SU-DHL-6 (cell line): Measurements from ENCODE around the gene CARHSP1.

ENCODE experiments used
- H2AFZ ChIP-seq: fragments of 200-600 bp; sonication (generic); 2 replicates; pipeline ENCODE4 v1.6.1; 2014; ENCODE audit warnings: low read depth, mild to moderate bottlenecking, moderate library complexity, mixed read lengths, antibody characterized with exemption, low read length; ENCODE audit not compliant: severe bottlenecking
- H3F3A ChIP-seq: fragments of 200-600 bp; shearing (Covaris generic); 2 replicates; pipeline ENCODE4 v1.6.0; 2016; ENCODE audit warnings: antibody characterized with exemption, mild to moderate bottlenecking; ENCODE audit not compliant: insufficient read depth
- H3K27ac ChIP-seq: fragments of 200-600 bp; sonication (generic); 2 replicates; pipeline ENCODE4 v1.5.1; 2016; ENCODE audit warnings: low read depth, mild to moderate bottlenecking, low read length, moderate library complexity, mixed read lengths
- H3K27me3 ChIP-seq: fragments of 200-600 bp; sonication (generic), shearing (Covaris generic); 2 replicates; pipeline ENCODE4 v1.6.0; 2014; ENCODE audit warnings: mild to moderate bottlenecking, low read length
- H3K36me3 ChIP-seq: fragments of 200-600 bp; sonication (generic); 2 replicates; pipeline ENCODE4 v1.6.1; 2014; ENCODE audit warnings: mild to moderate bottlenecking, low read length, mixed read lengths
- H3K4me2 ChIP-seq: fragments of 300-600, 200-600 bp; shearing (Covaris generic), sonication (generic); 2 replicates; pipeline ENCODE4 v1.6.0; 2014; ENCODE audit warnings: low read length, low read depth, mild to moderate bottlenecking; ENCODE audit not compliant: poor library complexity, severe bottlenecking
- H3K4me3 ChIP-seq: fragments of 200-600 bp; sonication (generic); 2 replicates; pipeline ENCODE4 v1.5.1; 2014; ENCODE audit warnings: antibody characterized with exemption, low read length, mild to moderate bottlenecking, mixed read lengths; ENCODE audit not compliant: insufficient read depth, poor library complexity, severe bottlenecking
- H3K79me2 ChIP-seq: fragments of 200-600 bp; sonication (generic); 2 replicates; pipeline ENCODE4 v1.6.1; 2014; ENCODE audit warnings: mild to moderate bottlenecking, low read length, moderate library complexity; ENCODE audit not compliant: insufficient read depth
- H3K9ac ChIP-seq: fragments of 200-600 bp; sonication (generic); 2 replicates; pipeline ENCODE4 v1.7.0; 2014; ENCODE audit warnings: mild to moderate bottlenecking, low read length
- H3K9me2 ChIP-seq: fragments of 200-600 bp; sonication (generic); replicated peaks from 2 replicates; pipeline ENCODE4 v1.6.1; 2014; ENCODE audit warnings: low read length; ENCODE audit not compliant: insufficient read depth
- H3K9me3 ChIP-seq: fragments of 200-600 bp; sonication (generic); 2 replicates; pipeline ENCODE4 v1.6.1; 2014; ENCODE audit warnings: low read length, mixed read lengths; ENCODE audit not compliant: insufficient read depth
- H4K20me1 ChIP-seq: fragments of 200-600 bp; sonication (generic); 2 replicates; pipeline ENCODE4 v1.6.1; 2014; ENCODE audit warnings: low read depth, mild to moderate bottlenecking, antibody characterized with exemption, low read length, moderate library complexity, mixed read lengths
- EZH2phosphoT487 ChIP-seq: fragments of 200-600 bp; sonication (generic), shearing (Covaris generic); conservative IDR thresholded peaks from 2 replicates; pipeline ENCODE4 v1.6.1; 2018; ENCODE audit warnings: mild to moderate bottlenecking, antibody characterized with exemption, low read length, moderate library complexity, mixed read lengths
- TF ChIP-seq, protein P1 (sequence below): fragments of 200-600 bp; sonication (generic); IDR thresholded peaks from one replicate; pipeline ENCODE4 v1.5.1; 2017; ENCODE audit warnings: antibody characterized with exemption, mild to moderate bottlenecking, low read length, moderate library complexity; ENCODE audit not compliant: insufficient read depth, poor library complexity, severe bottlenecking

CARHSP1 gene

DNA sequence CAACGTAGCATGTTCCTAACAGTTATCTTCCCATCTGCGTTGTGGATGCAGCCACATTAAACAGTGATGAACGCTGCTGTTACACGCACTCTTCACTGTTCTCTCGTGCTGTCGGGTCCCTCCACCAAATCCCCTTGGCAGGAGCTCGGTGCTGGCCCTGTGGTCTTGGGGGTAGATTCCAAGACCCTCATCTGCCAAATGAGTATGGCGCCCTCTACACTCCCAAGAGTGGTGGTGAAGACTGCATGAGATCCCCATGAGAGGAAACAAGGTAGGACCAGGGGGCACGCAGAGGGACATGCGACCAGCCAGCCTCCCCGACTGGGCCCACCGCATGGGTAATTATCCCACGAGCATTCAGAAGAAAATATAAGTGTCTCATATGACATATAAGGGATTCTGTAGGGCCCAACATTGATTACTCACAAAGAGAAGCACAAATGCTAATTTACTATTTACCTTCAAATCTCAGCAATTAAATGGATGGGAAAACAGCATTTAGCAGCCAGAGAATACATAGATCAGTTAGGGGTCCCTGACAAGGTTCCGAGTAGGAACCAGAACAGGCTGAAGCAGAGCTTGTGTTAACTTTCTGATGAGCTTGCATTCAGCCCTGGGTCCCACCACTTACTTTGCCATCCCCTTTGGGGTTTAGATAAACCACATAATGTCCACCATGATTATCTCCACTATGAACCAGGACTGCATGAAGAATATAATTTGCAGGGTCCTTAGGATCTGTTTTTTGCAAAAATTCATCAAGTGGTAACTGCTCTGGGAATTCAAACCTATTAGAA is 37.2 kb upstream of the CARHSP1 start:
- H4K20me1 ChIP-seq = peaks cover 11% of the 10 kb centered on the region
- no peak overlapping the region for H3K9ac ChIP-seq
- TF ChIP-seq EZH2phosphoT487 = no peak
- TF ChIP-seq, protein P1, sequence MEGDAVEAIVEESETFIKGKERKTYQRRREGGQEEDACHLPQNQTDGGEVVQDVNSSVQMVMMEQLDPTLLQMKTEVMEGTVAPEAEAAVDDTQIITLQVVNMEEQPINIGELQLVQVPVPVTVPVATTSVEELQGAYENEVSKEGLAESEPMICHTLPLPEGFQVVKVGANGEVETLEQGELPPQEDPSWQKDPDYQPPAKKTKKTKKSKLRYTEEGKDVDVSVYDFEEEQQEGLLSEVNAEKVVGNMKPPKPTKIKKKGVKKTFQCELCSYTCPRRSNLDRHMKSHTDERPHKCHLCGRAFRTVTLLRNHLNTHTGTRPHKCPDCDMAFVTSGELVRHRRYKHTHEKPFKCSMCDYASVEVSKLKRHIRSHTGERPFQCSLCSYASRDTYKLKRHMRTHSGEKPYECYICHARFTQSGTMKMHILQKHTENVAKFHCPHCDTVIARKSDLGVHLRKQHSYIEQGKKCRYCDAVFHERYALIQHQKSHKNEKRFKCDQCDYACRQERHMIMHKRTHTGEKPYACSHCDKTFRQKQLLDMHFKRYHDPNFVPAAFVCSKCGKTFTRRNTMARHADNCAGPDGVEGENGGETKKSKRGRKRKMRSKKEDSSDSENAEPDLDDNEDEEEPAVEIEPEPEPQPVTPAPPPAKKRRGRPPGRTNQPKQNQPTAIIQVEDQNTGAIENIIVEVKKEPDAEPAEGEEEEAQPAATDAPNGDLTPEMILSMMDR = no peak

DNA sequence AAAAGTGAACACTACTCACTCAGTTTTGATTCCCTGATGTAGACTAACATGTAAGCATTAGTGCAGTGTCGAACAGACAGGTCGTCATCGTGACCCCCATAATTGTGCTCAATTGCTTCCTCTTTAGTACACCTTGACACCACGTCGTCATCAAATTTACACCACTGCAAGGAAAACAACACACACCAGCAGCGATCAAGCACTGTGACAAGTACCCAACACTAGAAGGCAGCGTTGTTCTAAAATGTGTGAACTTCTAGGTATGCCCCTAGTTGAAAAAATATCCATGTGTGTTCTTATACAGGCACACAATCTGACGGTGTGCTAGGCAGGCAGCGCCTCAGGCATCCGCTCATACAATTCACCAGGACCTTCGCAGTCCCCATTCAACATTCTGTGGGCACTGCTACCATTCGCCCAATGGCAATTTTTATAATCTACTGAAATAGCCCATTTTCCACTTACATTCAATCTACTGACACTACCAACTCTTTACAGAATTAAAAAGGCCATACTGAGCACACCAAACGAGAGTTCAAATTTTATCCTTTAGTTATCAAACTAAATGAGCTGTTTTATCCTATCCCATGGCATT is 36.5 kb upstream of the CARHSP1 start:
- H3K27ac ChIP-seq = no peak overlapping the region
- H3K9me3 ChIP-seq = no peaks in the 10 kb centered on the region
- H4K20me1 ChIP-seq = peaks cover 8% of the 10 kb centered on the region; the same call in 1 of the 2 replicates
- peaks cover 51% of the 10 kb centered on the region for H3K36me3 ChIP-seq
- TF ChIP-seq EZH2phosphoT487 = no peak
- TF ChIP-seq, protein P1 = no peak
- H3K27me3 ChIP-seq = no peaks in the 10 kb centered on the region
- no peak overlapping the region for H3K4me2 ChIP-seq
- H3K9me2 ChIP-seq = no peaks in the 10 kb centered on the region
- H3K4me3 ChIP-seq = no peak overlapping the region
- no peak overlapping the region for H3K9ac ChIP-seq
- H3F3A ChIP-seq = no peaks in the 10 kb centered on the region
- peaks cover 7% of the 10 kb centered on the region; the same call in 1 of the 2 replicates for H3K79me2 ChIP-seq
- no peak overlapping the region for H2AFZ ChIP-seq

More for the DNA sequence above, 37.2 kb upstream of the CARHSP1 start:
- H3K27me3 ChIP-seq = no peaks in the 10 kb centered on the region
- H3K79me2 ChIP-seq = peaks cover 9% of the 10 kb centered on the region; the same call in 1 of the 2 replicates
- H3K36me3 ChIP-seq = peaks cover 51% of the 10 kb centered on the region
- no peak overlapping the region for H2AFZ ChIP-seq
- no peak overlapping the region for H3K4me2 ChIP-seq
- no peak overlapping the region for H3K4me3 ChIP-seq
- H3K9me3 ChIP-seq = no peaks in the 10 kb centered on the region
- no peak overlapping the region for H3K27ac ChIP-seq
- no peaks in the 10 kb centered on the region for H3F3A ChIP-seq
- H3K9me2 ChIP-seq = no peaks in the 10 kb centered on the region

DNA sequence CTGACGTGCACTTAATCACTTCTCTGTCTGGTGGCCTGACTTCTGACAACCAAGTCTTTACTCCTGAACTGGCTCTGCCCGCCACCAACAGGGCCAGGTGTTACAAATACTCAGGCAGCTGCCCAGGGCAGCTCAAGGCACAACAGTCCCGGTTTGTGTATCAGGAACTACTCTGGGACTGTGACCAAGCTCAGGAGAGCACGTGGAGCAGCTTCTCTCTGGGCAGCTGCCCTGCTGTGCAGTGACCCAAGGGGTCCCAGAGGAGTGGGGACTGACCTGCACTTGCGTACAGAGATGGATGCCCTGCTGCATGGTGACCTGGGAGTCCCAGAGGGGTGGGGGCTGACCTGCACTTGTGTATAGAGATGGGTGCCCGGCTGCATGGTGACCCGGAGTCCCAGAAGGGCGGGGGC is 35.2 kb upstream of the CARHSP1 start:
- H3F3A ChIP-seq = no peaks in the 10 kb centered on the region
- H4K20me1 ChIP-seq = peaks cover 8% of the 10 kb centered on the region; the same call in 1 of the 2 replicates
- no peak overlapping the region for H3K4me2 ChIP-seq
- peaks cover 60% of the 10 kb centered on the region for H3K36me3 ChIP-seq
- no peak overlapping the region for H3K9ac ChIP-seq
- H3K27me3 ChIP-seq = no peaks in the 10 kb centered on the region
- no peak overlapping the region for H3K27ac ChIP-seq
- H3K79me2 ChIP-seq = no peaks in the 10 kb centered on the region
- H3K9me3 ChIP-seq = no peaks in the 10 kb centered on the region
- H3K4me3 ChIP-seq = no peak overlapping the region
- H2AFZ ChIP-seq = no peak overlapping the region
- H3K9me2 ChIP-seq = no peaks in the 10 kb centered on the region
- no peak for TF ChIP-seq EZH2phosphoT487
- TF ChIP-seq, protein P1 = no peak
